HG03139 (cell line): Measurements from ENCODE around the gene HHEX.
"Not testable (repeated sequence)": the region's sequence is repeated elsewhere in the genome, so short reads cannot be mapped to it uniquely, and the experiment has no call there.

Source experiments
- ATAC-seq: cut with Tn5 transposase; IDR thresholded peaks from one replicate; pipeline ENCODE4 v1.9.1; 2021; ENCODE audit not compliant: unreplicated experiment

HHEX gene

DNA sequence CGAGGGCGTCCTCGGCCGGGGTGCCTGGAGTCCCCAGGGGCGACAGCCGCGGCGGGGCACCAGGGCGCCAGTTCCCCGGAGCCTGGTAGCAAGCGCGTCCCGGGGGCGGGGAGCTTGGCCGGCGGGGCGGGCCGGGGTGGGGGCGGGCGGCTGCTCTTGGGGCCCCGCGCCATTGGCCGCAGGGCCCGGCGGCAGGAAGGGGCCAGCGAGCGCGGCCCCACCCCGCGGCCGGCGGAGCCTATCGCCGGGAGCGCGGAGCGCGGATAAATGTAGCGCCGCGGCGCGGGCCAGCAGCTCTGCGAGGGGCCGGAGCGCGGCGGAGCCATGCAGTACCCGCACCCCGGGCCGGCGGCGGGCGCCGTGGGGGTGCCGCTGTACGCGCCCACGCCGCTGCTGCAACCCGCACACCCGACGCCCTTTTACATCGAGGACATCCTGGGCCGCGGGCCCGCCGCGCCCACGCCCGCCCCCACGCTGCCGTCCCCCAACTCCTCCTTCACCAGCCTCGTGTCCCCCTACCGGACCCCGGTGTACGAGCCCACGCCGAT is at the start of gene HHEX:
Gene HHEX (plus strand): TSS at position 293 of the 548 bp plus-strand sequence. CDS start 32 bp downstream, at position 325.
- no peak for ATAC-seq

DNA sequence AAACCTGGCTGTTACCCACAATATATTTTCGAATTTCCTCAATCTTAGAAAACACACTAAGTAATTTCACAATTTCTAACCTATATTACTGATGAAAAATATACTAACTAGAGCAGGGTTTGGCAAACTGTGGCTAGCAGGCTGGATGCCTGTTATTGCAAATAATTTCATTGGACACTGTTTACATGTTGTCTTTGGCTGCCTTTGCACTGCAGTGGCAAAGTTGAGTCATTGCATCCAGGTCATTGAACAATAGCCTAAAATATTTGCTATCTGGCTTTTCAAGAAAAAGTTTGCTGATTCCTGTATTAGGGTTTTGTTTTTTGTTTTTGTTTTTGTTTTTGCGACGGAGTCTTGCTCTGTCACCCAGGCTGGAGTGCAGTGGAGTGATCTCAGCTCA is 49.6 kb upstream of the HHEX start:
- ATAC-seq, result no peak

DNA sequence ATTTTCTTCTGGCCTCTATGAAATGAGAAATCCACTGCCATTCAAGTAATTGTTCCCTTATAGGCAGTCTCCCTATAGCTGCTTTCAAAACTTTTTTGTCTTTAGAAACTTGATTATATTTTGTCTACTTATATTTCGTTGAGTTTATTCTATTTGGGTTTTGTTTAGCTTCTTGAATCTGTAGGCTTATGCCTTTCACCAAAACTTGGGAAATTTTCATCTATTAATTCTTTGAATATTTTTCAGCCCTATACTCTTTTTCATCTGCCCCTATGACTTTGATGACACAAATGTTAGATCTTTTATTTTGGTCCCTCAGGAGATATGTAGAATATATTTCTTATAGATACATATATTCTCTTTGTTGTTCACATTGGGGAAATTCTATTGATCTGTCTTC is 48.3 kb upstream of the HHEX start:
- ATAC-seq, result no peak

DNA sequence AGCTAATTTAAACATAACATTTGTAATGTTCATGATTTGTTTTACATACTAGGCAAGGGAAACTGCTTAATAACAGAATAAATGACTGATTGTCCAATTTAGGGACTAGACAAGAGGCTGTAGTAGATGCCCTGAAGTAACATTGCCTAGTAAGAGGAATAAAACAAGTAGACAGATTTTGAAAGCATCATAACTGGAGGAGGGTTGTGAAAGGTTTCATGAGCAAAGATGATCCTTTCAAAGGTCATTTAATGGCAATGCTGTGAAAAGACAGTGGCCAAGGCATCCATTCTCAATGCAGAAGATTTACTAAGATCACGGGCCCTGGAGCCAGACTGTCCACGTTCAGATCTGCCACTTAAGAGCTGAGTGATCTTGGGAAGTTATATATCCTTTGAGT is 44.8 kb upstream of the HHEX start:
- no peak for ATAC-seq

GRCh38 chr10:92650864-92651263 is 38.9 kb upstream of the HHEX start:
- not testable (repeated sequence) for ATAC-seq

DNA sequence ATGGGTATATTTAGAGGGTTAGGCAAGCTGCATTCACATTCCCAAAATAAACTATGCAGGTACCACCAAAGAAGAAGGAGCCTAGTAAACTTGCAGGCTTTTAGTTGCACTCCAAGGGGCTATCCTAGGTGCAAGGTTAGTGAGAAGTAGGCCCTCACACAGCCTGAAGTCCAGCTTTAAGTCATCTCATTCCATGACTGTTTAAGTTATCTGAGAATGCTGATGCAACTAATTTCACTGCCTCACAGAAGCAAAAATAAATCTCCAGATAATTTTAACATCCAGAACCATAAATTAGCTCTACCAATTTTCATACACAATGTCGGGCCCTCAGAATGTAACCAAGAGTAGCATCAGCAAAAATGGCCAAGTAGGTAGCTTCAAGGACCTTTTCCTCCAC is 34.3 kb upstream of the HHEX start:
- no peak for ATAC-seq

DNA sequence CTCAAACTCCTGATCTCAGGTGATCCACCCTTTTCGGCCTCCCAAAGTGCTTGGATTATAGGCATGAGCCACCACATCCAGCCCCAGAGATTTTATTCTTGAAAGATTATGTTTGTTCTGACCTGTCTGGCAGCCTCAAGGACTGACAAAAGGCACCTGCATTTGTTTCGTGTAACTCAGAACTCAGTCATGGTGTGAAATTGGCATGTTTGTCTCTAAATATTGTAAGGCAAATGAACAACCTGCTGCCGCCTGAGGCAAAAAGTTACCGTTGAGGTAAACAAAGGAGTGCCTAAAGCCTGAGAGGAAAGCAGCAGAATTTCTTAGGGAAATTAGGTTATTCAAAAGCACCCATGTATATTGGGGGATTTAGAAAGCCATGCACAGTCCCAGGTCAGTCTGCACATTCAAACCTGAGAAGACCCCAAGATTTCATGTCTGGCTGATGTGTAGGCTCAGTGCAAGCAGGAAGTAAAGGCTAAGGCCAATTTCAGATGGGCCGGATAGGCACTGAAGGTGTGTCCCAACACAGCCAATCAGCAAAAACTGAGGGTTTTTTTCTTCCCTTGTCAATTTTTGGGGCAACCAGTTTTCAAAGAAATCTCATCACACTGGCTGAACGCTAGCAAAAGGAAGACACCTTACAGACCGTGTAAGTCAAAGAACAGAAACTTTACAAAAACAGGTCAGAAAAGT is 33.3 kb upstream of the HHEX start:
- ATAC-seq, result no peak

DNA sequence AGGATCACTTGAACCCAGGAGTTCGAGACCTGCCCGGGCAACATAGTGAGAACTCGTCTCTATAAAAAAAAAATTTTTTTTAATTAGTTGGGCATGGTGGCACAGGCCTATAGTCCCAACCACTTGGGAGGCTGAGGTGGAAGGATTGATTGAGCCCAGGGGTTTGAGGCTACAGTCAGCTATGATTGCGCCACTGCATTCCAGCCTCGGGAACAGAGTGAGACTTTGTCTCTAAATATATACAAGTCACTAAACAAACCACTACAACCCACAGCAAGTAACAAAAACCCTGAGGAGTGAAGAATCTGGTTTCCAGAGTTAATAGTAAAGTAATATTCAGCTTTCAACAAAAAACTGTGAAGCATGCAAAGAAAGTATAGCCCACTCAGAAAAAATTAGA is 32.7 kb upstream of the HHEX start:
- no peak for ATAC-seq

DNA sequence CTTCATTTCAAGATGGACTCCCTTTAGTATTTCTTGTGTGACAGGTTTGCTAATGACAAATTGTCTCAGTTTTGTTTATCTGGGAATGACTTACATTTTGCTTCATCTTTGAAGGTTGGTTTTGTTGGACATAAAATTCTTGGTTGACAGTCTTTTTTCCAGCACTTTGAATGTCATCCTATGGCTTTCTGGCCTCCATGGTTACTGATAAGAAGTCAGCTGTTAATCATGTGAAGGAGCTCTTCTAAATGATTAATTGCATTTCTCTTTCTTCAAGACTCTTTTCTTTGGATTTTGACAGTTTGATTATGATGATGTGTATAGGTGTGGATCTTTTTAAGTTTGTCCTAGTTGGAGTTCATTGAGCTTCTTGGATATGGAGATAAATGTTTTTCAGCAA is 26.9 kb upstream of the HHEX start:
- no peak for ATAC-seq

- no peak for ATAC-seq
Observed at GRCh38 chr10:92664322-92664721, 25.4 kb upstream of the HHEX start.

GRCh38 chr10:92667078-92667477 is 22.7 kb upstream of the HHEX start:
- no peak for ATAC-seq

DNA sequence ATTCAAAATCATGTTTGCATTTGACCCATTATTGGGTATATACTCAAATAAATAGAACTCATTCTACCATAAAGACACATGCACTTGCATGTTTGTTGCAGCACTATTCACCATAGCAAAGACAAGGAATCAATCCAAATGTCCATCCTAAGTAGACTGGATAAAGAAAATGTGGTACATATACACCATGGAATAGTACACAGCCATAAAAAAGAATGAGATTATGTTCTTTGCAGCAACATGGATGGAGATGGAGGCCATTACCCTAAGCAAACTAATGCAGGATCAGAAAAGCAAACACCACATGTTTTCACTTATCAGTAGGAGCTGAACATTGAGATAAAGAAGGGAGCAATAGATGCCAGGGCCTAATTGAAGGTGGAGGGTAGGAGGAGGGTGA is 12.0 kb upstream of the HHEX start:
- ATAC-seq, result no peak

DNA sequence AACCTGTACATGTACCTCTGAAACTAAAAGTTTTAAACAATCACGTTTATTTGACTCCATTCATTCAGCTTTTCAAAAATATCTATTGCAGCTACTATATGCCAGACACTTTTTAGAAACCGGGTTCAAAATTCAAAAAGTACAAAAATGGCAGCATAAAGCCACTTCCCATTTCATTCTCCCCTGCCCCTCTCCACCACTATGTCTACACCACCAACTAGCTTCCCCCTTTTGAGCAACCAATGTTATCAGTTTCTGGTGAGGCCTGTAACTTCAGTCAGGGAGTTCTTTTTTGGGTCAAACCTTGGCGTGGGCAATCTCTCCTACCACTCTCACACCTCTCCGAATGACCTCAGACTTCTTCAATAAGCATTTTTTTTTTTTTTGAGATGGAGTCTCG is 11.5 kb upstream of the HHEX start:
- ATAC-seq, result no peak

GRCh38 chr10:92681306-92681834 is 8.4 kb upstream of the HHEX start:
- no peak for ATAC-seq

- ATAC-seq, result no peak
Observed at GRCh38 chr10:92688573-92688926, 1.2 kb upstream of the HHEX start.

- ATAC-seq, result no peak
Observed at GRCh38 chr10:92688927-92689662, 660 bp upstream of the HHEX start.

DNA sequence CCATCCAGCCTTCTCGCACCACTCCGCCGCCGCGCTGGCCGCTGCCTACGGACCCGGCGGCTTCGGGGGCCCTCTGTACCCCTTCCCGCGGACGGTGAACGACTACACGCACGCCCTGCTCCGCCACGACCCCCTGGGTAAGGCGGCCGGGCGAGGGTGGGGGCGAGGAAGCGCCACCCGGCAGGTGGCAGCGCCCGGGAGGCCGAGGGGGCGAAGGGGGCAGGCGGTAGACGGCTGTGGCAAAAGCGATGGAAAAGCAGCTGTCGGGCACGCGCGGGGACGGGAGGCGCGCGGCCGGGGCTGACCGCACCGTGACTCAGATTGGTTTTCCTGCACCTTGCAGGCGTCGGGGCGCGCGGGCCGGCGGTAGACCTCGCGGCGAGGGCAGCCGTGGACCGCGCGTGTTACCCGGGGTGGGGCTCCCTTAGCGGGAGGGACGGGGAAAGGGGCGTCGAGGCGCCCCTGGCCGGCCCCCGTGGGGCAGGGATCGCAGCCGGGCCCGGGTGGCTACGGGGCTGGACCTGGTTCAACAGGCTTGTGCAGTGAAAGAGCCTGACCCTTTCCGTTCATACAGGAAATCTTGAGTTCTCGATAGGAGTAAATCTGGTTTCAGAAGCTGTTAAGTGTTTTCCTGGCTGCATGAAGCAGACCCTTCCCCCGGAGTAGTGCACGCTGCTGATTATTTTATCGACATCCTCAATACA is 608 bp downstream of the HHEX start:
- ATAC-seq, result no peak

- ATAC-seq, result no peak
Observed at GRCh38 chr10:92690915-92691590, 1.3 kb downstream of the HHEX start.

DNA sequence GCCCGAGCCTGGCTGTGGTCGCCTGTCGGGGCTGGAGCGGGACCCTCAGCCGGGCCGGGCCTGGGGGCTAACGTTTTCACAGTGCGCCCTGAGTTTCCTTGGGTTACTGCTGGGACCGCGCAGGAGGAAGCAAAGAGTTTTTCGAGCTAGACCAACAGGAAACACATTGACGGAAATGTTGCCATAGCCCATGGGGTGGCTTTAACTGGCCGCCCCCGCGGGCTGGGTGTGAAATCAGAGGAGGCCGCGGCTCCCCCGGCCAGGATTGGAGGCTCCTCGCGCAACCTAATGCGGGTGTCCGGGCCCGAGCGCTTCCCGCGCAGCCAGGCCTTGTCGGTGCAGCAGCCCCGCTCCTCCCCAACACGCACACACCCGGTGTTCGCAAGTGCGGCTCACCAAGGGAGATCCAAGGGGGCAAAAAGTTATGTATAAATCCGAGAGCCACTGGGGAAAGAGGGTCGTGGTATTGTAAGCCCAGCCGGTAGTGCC is 1.9 kb downstream of the HHEX start:
- no peak for ATAC-seq

GRCh38 chr10:92692080-92692671 is 2.4 kb downstream of the HHEX start:
- ATAC-seq, result no peak
